Head of caudate nucleus (tissue), 42 donors: ENCODE results near the gene SFTPA1.
"Not testable (repeated sequence)": the region's sequence is repeated elsewhere in the genome, so short reads cannot be mapped to it uniquely, and the experiment has no call there.

Experiments
- DNase-seq, 42 donors: peaks; one replicate each; pipeline versions ENCODE4 v3.0.0 to v3.0.0-alpha.2; 2020 to 2021; ENCODE audit warnings: mixed read lengths in 7 of 42
- intact Hi-C: fragments of 100-400 bp; cut with DNase I; formaldehyde crosslinking; loops from one replicate; pipeline ENCODE4 v1.15.0; 2022

SFTPA1 gene

DNA sequence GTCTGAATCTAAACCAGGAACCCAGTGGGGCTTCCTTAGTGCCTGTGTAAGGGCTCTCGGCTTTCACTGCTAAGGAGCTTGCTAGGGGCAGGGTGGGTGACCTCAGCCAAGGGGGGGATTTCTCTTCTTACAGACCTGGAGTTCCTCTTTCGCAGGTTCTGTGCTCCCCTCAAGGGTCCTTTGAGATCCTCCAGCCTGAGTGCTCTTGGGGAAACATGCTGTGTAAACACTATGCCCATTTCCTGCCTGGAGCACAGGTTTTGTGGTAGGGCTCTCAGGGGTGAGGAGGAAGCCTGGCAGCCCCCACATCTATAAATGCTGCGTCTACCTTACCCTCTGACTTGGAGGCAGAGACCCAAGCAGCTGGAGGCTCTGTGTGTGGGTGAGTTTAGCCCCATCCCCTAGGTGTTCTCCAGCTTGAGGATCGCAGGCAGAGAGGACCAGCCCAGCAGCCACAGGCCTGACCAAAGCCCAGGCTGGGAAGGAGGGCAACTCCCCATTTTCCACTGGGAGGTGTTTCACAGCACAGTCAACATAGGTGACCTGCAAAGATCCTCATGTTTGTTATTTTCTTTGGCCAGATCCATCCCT, at the start of gene SFTPA1:
Gene SFTPA1, plus strand, starts transcription at position 339 of the 591 bp plus-strand sequence. CDS start 887 bp downstream, outside the sequence.
- intact Hi-C loops: no loop called here
- no peak for DNase-seq

DNA sequence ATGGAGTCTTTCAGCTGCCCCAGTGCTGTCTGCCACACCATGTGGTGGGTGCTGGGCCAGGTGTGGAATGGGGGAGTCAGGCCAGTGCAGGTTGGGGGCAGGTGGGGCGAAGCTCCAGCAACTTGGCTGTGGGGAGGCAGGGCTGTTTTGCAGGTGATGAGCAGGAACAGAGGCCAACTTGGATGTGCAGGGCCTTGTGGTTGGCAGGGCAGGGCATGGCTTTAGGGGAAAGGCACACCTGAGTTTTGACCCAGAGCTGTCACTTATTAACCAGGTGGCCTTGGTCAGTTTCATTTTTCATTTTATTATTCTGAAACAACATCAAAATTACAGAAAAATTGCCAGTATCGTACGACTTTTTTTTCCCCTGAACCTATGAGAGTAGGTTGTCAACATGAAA, 49.5 kb upstream of the SFTPA1 start:
- intact Hi-C loops: no loop called here
- DNase-seq: no peak

DNA sequence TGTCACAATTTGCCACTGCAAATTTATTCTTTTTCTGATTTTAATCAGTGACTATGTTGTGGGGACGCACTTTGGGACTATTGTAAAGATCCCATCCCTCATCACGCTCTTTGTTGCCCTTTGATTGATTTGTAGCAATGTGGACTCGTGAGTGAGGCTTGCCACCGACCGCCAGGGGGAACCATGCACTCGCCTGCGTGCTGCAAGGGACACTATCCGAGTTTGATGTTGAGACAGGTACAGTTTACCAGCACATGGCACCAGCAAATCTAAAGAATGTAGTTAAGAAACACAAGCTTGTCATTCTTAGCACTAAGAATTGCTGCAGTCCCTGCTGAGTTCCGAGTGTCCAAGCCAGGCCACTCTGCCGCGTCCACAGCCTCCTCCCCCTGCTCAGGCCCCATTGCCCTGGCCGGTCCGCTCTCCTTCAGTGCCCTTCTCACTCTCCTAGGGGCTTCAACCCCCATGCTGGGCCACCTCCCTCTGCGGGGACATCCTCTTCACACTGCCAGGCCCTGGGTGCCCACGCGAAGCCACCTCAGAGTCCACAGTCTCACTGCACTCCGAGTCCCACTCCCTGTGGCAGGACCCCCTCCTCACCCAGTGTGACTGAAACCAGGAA, 48.5 kb upstream of the SFTPA1 start:
- peak; percentile 48 to 88 (median 78) for DNase-seq

DNA sequence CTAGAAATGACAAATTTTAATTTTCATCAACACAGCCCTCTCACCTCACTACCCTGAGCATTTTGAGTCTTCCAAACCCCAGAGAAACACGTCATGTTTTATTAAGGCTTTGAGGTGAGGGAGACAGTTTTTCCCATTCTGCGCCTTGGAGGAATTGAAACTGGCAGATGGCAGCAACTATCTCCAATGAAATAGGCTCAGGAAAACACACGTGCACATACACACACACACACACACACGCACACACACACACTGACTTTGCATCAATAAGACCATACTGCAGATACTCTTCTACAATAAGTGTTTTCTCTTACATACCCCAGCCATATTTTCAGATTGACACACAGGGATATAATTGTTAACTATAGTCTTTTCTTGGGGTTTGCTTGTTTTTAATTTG, 47.3 kb upstream of the SFTPA1 start:
- intact Hi-C loops: no loop called here
- DNase-seq: no peak

More for the DNA sequence above, 48.5 kb upstream of the SFTPA1 start:
- intact Hi-C loops: no loop called here

DNA sequence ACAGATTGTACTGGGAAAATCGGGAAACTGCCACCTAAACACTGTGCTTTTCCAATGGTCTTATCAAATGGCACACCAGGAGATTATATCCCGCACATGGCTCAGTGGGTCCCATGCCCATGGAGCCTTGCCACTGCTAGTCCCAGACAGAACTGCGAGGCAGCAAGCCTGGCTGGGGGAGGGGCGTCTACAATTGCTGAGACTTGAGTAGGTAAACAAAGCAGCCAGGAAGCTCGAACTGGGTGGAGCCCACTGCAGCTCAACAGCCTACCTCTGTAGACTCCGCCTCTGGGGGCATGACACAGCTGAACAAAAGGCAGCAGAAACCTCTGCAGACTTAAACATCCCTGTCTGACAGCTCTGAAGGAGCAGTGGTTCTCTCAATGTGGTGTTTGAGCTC, 40.1 kb upstream of the SFTPA1 start:
- DNase-seq, intact Hi-C loops: not testable (repeated sequence)

DNA sequence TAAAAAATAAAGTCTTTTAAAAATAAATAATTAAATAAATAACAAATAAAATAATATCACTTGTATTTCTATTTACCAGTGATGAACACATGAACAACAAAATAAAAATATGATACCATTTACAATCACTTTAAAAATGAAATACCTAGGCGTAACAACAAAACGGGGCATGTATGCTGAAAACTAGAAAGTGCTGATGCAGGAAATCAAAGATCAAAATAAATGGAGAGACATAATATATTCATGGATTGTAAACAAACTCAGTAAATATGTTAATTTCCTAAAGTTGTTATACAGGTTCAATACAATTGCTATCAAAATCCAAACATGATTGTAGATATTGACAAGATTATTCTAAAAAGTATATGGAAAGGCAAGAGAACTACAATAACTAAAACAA, 31.4 kb upstream of the SFTPA1 start:
- intact Hi-C loops: no loop called here

DNA sequence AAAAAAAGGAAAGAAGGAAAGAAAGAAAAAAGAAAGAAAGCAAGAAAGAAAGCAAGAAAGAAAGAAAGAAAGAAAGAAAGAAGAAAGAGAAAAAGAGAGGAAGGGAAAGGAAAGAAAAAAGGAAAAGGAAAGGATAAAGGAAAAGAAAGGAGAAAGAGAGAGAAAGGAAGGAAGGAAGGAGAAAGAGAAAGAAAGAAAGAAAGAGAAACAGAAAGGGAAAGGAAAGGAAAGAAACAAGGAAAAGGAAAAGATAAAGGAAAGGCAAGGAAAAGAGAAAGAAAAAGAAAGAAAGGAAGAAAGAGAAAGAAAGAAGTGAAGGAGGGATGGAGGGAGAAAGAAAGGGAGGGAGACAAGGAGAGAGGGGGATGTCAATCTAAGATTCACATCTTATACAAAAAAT, 29.7 kb upstream of the SFTPA1 start:
- intact Hi-C loops: no loop called here
- no peak for DNase-seq

More for the DNA sequence above, 31.4 kb upstream of the SFTPA1 start:
- no peak for DNase-seq

DNA sequence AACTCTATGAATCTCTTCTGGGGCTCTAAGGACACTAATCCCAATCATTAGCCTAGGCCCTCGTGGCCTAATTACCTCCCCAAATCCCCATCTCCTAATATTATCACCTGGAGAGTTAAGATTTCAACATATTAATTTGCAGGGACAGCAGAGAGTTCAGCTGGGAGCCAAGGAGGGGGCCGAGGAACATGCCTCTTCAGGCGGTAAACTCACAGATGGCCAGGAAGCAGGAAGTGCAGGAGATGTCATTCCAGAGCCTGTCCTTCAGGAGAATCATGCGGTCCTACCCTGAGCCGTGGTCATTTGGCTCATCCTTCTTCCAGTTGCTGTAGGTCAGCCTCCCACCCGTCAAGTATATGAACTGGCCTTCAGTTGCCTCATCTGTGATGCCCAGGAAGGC, 28.6 kb upstream of the SFTPA1 start:
- intact Hi-C loops: no loop called here
- DNase-seq: no peak

DNA sequence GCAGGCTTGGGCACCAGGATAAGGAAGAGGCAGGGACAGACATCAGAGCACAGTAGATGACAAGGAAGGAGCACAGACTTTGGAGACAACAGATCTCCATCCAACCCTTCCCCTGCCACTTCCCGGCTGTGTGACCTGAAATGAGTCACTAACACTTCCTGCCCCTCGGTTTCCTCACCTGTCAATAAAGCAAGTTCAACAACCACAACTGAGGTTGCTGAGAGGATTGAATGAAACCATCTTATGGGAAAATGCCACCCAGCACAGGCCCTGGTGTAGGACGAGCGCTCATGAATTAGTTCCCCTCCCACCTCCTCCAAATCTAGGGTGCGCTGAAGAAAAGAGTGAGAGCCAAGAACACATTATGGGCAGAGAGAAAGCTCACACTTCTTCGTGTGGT, 27.8 kb upstream of the SFTPA1 start:
- DNase-seq, intact Hi-C loops: not testable (repeated sequence)

DNA sequence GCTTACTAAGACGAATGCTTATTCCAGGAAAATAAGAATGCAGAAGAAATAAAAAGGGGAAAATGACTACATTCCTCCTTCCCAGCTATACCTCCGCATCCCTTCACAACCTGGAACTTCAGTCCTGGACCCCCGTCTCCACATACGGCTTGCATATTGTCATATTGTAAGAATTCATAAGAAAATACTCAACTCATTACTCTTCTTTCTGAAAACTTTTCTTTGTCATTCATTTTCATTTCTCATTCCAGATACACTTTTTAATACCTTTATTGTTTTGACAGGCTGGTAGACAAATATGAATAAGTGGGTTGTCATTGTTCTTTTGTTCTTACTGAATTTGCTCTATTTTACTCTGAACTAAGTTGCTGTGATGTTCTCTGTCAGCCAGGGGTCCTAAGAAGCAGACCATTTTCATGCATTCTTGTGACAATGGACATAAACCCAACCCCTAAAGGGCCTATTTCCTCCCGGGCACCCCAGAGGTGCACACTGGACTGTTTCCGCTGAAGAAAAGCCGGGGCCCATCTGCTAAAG, 27.2 kb upstream of the SFTPA1 start:
- intact Hi-C loops: no loop called here
- no peak for DNase-seq

DNA sequence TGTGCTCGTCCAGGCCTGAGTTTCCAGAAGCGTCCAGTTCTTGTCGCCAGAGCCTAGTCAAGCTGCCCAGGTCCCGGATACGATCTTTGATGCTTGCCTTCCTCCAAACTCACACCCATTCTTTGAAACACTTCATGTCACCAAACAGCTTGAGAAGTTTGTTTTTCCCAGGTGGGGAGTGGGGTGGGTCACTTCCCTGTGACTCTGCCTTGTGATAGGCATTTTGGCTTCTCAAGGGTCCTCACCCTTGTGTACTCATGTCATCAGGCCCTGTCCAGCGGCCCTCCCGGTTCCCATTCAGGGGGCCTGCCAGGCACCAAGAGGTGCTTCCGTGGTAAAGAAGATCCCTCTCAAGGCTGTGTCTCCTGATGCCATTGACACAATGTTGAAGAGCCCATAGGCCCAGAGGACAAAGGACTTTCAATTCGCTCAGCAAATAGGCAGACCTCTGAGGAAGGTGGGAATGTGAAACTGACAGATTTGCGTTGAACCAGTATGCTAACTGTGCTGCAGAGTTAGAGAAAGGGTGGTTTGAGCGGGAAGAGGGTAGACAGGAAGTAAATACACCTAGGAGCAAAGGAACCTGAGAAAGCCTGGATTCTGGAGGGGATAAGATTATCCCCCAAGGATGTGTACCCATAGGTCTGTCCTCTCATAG, 24.7 kb upstream of the SFTPA1 start:
- no peak for DNase-seq
- intact Hi-C loops: no loop called here

DNA sequence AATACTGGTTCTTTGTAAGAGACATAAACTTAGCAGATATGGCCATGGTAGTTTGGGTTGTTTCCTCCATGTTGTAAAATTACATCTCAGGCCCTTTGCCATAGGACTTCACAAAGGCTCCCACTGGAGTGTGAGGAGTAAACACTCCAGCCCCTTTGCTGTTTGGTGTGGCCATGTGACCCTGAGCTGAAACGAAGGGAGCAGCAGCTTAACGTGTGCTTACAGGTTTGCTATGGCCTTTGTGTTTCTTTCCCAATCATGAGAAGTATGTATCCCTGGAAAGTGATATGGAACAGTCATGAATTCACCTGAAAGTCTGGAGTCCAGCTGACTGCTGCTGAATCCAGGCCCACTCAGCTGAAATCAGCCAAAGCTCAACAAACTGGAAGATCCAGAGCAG, 23.8 kb upstream of the SFTPA1 start:
- no peak for DNase-seq
- intact Hi-C loops: no loop called here

DNA sequence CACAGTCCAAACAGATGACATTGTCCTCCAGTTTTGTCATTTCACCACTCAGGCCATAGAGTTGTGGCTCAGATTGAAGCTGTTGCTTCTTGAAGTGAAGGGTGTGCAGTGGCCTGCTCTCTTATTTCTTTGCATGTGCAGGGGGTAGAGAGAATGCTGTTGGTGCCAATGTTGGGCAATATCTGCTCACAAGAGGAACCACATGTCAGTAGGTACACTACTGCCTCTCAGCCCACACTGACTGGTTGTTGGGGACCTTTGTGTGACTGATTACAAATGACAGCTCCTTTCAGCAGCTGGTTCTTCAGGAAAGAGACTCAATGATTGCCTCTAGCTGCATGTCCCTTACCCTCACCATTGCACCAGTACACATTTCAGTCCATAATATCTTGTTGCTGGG, 21.9 kb upstream of the SFTPA1 start:
- DNase-seq: no peak
- intact Hi-C loops: no loop called here

DNA sequence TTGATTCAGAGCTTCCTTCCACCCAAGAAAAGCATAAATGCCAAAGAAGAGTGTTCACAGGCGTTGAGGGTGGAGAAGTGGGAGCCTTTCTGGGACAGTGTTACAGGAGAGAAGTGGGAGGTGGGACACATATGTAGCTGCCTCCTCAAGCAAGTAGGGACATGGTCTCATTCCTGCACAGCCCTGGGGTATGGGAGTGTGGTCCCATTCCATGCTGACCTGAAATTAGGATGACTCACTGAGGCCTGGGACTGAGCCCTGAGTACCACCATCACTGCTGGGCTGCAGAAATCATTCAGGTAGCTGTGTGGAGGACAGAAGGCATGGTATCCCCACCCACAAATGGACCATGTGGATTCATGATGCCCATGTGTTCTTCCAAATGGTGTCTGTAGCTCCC, 17.4 kb upstream of the SFTPA1 start:
- DNase-seq: no peak
- intact Hi-C loops: no loop called here

DNA sequence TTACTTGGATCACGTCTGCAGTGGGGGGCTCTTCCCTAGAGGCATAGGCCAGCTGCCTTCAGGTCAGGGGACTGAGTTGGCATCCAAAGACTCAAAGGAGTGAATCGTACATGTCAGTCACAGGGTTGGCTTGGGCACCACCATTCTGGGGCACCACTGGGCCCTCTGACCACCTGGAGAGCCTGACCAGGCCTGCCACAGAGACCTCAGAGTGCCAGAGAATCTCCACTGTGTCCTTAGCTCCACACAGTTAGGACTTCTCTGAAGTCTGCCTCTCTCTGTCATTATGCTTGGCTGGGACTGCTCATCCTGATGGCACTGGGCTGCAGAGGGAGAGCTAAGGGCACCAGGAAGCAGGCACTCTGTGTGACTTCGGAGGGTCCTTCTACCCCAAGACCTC, 16.2 kb upstream of the SFTPA1 start:
- intact Hi-C loops, DNase-seq: not testable (repeated sequence)

DNA sequence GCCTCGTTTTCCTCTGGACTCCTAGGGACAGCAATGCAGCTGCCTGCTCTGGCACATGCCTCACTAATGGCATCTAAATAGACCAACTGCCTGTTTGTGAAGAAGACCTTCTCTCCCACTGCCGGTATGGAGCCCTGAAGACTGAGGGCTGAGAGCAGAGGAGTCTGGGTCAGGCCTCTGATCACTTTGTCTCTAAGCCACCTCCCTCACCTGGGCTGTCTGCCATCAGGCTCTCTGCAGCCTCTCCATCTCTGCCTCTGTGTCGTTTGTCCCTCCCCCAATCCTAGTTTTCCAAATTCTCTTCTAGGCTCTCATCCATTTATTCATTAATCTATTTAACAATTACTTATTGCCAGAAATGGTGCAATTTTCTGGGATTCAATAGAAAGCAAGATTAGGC, 15.2 kb upstream of the SFTPA1 start:
- intact Hi-C loops: no loop called here
- DNase-seq: no peak

DNA sequence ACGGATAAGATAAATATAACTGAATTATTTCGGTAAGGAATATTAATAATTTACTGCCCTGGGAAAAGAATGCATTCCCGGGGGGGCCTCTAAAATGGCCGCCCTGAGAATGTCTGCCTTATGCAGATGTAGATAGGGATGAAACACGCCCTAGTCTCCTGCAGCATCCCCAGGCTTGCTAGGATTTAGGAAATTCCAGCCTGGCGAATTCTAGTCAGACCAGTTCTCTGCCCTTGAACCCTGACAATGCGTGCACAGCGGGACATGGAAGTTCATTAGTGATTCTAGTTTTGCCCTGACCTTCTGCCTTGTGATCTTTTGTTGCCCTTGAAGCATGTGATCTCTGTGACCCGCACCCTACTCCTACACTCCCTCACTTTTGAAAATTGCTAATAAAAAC, 11.1 kb upstream of the SFTPA1 start:
- intact Hi-C loops, DNase-seq: not testable (repeated sequence)

DNA sequence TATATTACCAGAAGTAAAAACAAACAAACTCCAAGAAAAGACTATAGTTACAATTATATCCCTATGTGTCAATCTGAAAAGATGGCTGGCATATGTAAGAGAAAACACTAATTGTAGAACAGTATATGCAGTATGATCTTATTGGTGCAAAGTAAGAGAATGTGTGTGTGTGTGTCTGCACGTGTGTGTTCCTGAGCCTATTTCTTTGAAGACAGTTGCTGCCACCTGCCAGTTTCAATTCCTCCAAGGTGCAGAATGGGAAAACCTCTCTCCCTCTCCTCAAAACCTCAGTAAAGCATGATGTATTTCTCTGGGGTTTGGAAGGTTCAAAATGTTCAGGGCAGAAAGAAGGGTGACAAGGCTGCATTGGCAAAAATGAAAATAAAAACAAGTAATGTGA, 8.8 kb upstream of the SFTPA1 start:
- intact Hi-C loops: no loop called here
- no peak for DNase-seq

DNA sequence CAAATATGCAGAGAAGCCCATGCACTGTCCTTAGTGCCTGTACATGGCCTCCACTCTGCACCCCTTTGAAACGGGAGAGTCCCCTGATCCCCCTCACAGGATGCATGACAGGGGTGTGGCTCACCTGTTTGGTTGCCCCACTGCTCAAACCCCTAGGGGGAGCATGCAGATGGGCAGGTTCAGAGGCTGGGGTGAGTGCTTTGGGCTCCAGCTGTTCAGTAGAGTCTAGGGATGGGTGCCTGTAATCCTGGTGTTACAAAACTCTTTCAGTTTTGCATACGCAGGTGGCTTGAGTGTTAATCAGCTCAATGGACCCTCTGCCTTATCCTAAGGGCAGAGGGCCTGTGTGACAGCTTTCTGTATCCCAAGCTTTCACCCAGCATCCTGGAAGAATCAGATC, 7.8 kb upstream of the SFTPA1 start:
- intact Hi-C loops: no loop called here
- DNase-seq: no peak

DNA sequence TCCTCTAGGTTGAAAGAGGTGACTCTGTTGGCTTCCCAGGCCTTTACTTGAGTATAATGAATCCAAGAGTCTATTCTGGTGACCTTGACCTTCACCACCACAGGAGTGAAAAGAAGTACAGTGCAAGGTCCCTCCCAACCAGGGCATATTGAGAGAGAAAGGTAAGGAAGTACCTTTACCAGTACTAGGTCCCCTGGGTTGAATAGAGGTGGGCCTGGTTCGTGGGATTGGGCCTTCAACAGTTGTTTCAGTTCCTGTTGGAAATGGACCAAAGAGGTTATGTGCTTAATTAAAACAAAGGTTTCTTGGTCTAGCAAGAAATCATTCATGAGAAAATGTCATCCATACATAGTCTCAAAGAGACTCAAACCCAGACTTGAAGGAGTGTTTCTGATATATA, 6.4 kb upstream of the SFTPA1 start:
- DNase-seq: no peak
- intact Hi-C loops: no loop called here

DNA sequence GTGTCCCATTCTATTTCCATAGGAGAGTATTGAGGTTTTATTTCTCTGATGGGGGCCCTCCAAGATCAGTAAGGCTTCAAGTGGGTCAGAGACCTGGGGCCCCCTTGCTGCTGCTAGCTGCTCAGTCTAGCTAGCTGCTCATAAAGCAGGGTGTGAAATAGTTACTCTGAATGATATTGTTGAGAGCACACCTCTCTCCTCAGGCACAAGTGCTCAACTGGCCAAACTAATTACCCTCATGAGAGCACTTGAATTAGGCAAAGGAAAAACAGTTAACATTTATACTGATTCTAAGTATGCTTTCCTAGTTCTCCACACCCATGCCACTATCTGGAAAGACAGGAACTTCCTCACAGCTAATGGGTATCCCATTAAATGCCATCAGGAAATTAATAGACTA, 5.4 kb upstream of the SFTPA1 start:
- DNase-seq: no peak
- intact Hi-C loops: no loop called here
